ENCODE data around the gene RAB6B.

The RAB6B gene

DNA sequence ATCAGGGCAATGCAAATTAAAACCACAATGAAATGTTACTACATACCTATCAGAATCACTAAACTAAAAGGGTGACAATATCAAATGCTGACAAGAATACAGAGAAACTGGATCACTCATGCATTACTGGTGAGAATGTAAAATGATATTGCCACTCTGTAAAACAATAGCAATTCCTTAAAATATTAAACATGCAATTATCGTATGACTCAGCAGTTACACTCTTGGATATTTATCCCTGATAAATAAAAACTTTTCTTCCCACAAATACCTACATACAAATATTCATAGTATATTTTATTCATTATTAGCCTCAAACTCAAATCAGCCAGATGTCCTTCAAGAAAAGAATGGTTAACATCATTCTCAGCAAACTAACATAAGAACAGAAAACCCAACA lies 25.9 kb upstream of the RAB6B start:
- no peak for DNase-seq (ENCODE audit: low read depth)
- H3K4me3 ChIP-seq (replicated peaks; ENCODE audit: low read depth, low read length), result no peak overlapping the region
- TF ChIP-seq, protein P1, sequence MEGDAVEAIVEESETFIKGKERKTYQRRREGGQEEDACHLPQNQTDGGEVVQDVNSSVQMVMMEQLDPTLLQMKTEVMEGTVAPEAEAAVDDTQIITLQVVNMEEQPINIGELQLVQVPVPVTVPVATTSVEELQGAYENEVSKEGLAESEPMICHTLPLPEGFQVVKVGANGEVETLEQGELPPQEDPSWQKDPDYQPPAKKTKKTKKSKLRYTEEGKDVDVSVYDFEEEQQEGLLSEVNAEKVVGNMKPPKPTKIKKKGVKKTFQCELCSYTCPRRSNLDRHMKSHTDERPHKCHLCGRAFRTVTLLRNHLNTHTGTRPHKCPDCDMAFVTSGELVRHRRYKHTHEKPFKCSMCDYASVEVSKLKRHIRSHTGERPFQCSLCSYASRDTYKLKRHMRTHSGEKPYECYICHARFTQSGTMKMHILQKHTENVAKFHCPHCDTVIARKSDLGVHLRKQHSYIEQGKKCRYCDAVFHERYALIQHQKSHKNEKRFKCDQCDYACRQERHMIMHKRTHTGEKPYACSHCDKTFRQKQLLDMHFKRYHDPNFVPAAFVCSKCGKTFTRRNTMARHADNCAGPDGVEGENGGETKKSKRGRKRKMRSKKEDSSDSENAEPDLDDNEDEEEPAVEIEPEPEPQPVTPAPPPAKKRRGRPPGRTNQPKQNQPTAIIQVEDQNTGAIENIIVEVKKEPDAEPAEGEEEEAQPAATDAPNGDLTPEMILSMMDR (IDR thresholded peaks at IDR 0.05; ENCODE audit: low read length, missing control alignments), result no peak

DNA sequence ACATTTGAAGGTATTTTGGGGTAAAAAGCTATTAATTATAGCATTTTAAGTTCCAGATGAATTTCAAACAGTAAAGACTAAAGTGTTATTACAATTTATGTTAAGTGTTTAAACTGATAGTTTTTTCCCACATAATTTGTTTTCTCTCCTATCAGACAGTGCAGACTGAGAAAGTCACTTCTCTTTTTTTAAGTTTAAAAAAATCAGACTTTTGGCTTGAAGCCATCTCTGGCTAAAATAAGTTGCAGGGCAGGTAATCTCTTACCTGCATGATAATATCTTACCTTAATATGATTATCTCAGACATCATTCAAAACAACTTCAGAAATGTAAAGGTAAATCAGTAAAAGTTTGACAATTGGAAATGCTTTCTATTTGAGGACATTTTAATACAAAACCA lies 21.5 kb upstream of the RAB6B start:
- no peak for DNase-seq (ENCODE audit: low read depth)
- no peak overlapping the region for H3K4me3 ChIP-seq (replicated peaks; ENCODE audit: low read depth, low read length)
- TF ChIP-seq, protein P1 (IDR thresholded peaks at IDR 0.05; ENCODE audit: low read length, missing control alignments), result no peak

DNA sequence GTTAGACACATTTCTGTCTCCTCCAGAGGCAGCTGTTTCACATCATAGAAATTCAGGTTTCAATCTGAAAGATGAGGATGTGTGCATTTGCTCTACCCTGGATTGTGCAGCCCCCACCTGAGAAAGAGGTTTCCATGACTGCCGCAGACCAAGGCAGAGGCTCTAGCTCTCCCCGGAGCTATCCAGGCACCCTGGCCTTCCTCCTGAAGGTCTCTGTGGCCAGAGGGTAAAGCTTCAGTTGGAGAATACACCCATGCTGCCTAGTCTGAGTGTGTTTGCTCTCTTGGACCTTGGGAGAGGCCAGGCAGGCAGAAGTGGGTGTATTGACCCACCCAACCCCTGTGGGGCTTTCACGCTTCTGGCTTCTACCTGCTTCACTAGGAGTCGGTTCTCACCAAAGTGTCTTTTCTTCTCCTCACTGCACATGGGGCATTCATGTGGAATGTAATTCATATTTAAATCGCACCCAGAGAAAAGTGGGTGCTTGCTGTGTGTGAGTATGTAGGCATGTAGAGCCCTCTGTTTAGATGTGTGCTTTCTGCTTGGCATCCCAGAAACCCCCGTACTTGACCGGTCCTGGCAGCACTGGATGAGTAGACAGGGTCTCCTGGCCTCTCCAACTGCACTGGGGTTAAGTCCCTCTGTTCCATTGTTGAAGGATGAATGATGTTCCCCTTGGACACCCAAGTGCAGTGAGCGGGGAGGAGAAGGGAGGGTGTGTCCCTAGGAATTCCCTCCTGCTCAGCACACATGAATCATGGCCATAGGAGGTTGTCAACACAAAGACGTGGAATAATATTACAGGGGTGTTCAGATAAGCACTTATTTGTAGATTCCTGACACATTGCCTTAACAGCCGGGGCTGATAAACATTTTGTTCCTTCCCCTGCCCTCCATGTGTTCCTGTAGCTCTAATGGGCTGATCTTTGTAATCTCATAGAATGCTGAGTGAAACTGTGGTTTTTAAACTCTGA lies 20.3 kb upstream of the RAB6B start:
- peak; percentile 23 for DNase-seq (ENCODE audit: low read depth)
- TF ChIP-seq, protein P1 (IDR thresholded peaks at IDR 0.05; ENCODE audit: low read length, missing control alignments), result no peak
- no peak overlapping the region for H3K4me3 ChIP-seq (replicated peaks; ENCODE audit: low read depth, low read length)

DNA sequence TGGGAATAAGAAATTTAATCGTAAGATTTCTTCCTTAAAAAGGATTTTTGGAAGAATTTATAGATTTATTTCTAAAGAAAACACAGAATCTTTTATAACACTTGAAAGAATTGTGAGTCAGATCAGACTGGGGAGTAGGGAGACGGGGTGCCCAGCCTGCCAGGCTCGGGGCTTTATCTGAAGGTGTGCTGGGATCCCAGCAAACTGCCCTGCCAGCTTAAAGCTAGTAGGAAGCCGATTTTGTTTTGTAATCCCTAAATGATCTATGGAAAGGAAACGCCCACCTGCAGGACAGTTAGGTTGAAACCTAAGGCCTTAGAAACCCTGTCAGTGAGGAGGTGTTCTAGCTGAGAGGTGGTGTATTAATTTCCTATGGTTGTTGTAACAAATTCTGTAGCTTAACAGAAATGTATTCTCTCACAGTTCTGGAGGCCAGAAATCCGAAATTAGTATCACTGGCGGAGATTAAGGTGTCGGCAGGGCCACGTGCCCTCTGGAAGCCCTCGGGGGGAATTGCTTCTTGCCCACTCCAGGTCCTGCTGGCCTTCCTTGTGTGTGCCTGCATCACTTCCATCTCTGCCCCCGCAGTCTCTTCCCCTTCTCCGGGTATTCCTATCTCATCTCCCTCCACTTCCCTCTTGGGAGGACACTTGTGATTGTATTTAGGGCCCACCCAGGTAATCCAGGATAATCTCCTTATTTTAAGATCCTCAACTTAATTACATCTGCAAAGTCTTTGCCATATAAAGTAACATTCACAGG lies 19.3 kb upstream of the RAB6B start:
- H3K4me3 ChIP-seq (replicated peaks; ENCODE audit: low read depth, low read length), result no peak overlapping the region
- DNase-seq (ENCODE audit: low read depth), result no peak
- TF ChIP-seq, protein P1 (IDR thresholded peaks at IDR 0.05; ENCODE audit: low read length, missing control alignments), result no peak

DNA sequence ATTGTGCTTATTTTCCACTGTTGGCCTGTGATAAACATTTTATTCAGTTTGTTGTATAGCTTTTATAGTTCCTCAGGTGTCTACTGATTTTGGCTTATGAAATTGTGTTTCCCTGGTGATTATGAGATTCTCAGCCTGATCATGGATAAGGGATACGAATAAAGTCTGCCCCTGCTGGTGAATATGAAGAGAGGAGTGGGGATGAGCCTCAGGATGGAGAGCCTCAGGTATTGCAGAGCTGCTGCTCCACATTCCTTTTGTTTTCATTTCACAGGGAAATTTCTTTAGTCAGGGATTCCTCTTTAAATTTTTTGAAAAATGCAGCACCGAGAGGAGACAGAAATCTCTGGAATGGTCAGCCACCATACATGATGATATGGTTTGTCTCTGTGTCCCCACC lies 14.7 kb upstream of the RAB6B start:
- H3K4me3 ChIP-seq (replicated peaks; ENCODE audit: low read depth, low read length), result no peak overlapping the region
- no peak for DNase-seq (ENCODE audit: low read depth)
- TF ChIP-seq, protein P1 (IDR thresholded peaks at IDR 0.05; ENCODE audit: low read length, missing control alignments), result peak; percentile 28

DNA sequence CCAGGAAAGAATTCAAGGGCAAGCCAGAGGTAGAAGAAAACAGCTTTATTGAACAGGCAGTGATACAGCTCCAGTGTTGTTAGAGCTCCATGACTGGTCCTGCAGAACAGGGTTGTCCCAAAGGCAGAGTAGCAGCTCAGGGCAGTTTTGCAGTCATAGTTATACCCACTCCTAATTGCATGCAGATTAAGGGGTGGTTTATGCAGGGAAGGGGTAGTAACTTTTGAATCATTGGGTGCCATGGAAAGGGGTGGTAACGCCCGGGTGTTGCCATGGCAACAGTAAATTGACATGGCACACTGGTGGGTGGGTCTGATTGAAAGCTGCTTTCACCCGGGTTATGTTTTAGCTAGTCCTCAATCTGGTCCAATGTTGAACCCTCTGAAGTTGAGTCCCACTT lies 9.7 kb upstream of the RAB6B start:
- H3K4me3 ChIP-seq (replicated peaks; ENCODE audit: low read depth, low read length), result no peak overlapping the region
- TF ChIP-seq, protein P1 (IDR thresholded peaks at IDR 0.05; ENCODE audit: low read length, missing control alignments), result no peak
- no peak for DNase-seq (ENCODE audit: low read depth)

Measured in fibroblast of pulmonary artery (primary cell).